ENCODE results near the gene TTC6.

The TTC6 gene

GRCh38 chr14:37622231-37622923, 26.9 kb downstream of the TTC6 start:
- DNase-seq (ENCODE audit: low read depth, low spot score), result no peak

DNA sequence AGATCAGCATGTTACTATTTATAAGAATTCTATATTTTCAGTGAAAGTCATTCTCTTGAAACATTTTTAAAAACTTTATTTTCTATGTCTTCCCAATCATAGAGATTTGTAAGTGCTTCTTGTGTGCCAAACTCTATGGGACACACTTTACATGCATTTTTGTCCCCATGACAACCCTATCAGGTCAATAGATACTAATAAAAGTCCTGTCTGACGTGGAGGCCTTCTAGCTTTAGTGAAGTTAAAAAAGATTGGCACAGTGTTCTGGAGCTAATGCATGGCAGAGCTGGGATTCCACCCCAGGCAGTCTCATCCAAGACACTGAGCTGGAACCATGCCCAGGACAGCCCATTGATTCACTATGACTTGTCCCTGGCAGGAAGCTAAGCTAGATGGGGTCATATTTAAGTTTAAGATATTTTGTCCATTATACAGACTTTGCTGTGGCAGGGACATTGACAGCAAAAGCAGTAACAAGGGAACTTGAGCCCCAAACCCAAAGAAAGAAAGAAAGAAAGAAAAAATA, 28.1 kb downstream of the TTC6 start:
- DNase-seq (ENCODE audit: low read depth, low spot score), result no peak

GRCh38 chr14:37623971-37624370, 28.5 kb downstream of the TTC6 start:
- DNase-seq (ENCODE audit: low read depth, low spot score), result no peak

DNA sequence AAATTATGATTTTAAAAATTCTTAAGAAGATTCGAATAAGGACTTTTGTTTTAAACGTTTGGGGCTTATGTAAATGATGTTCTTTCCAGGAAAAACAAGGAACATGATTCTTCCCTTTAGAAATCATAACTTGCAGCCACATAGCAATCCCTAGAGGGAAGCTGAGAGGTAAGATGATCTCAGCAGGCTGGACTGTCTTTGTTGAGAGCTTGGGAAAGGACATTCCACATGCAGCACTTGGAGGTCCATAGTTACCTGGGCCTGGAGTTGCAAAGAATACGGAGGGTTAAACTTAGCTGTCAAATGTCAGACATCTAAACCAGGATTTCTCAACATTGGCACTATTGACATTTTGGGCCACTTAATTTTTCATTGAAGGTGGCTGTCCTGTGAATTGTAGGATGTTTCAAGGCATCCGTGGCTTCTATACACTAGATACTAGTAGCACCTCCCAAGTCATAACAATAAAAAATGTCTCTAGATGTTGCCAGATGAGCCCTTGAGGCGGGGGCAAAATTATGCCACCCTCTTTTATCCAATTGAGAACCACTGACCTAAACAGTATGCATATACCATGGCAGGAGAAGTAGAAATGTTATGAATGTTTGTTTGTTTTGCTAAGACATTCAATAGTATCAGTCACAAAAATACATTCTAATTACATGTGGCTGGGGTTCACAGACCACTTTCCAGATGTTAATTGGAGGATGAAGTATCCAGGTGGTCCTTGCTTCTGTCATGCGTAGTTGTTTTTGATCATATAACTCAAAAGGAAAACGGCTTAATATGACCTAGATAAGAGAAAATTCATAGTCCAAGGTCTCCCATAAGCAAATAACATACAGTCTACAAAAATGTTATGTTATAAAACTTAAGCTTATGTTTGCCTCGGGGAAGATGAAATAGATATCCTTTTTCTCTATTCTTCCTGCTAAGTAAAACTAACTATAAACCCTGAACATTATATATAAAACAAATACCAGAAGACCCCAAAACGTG, 30.5 kb downstream of the TTC6 start:
- DNase-seq (ENCODE audit: low read depth, low spot score), result no peak

- no peak for DNase-seq (ENCODE audit: low read depth, low spot score)
Measured at GRCh38 chr14:37637341-37637740, 41.9 kb downstream of the TTC6 start.

GRCh38 chr14:37638599-37638998, 43.2 kb downstream of the TTC6 start:
- DNase-seq (ENCODE audit: low read depth, low spot score), result no peak

DNA sequence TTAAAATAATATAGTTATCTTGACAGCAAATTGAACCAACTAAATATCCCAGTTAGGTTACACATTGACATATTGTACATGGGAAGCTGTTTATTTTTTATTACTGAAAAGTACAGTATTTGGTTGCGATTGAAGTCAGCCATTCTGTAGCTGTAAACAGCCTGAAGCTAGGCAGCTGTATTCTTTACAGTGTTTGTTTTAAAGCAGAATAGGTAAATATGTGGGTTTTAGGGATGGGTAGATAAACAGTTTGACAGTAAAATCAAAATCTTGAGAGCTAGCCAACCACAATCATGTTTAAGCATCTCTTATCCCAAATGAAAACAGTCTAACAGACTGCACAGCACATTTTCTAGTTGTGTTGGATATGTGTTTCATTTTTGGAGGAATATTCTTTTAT, 45.7 kb downstream of the TTC6 start:
- DNase-seq (ENCODE audit: low read depth, low spot score), result no peak

DNA sequence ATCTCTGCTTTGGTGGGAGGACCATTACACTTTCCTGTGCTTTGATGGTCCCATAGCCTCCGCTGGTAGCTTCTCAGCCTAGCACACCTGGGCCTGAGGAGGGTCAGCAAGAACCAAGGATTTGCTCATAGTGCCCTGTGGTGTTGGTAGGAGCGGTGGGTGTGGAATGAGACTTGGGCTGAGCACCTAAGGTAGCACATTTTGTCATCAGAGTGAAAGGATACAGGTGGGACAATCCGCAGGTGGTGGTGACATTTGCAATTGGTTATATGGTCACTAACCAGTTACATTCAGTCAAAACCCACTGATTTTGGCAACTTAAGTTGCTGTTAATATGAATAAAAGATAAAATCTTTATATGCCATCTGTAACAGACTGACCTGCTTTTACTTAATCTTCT, 46.7 kb downstream of the TTC6 start:
- no peak for DNase-seq (ENCODE audit: low read depth, low spot score)

DNA sequence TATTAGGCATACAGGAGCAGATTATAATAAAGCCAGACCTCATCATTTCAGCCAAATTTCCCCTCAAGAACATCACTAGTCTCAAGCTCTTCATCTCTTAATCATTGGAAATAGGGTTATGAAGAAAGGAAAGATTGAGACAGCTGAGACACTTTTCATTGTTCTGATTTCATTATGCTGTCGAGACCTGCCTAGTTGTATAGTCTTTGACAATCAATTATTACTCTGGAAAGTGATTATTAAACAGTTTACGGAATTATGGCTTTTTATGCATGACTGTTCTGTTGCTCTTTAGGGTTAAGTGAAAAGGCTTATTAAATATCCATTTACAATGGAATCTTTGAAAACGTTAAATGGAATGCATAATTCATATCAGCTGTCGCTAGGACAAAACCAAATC, 48.3 kb downstream of the TTC6 start:
- DNase-seq (ENCODE audit: low read depth, low spot score), result no peak
